ENCODE results near the gene ABHD2.

Gene ABHD2

GRCh38 chr15:89161666-89162065 lies 73.4 kb downstream of the ABHD2 start:
- H3K36me3 ChIP-seq (ENCODE audit: control insufficient read depth in 1 of 2, insufficient read depth in 2 of 2, low read length in 2 of 2): peaks cover 7 to 18% of the 10 kb centered on the region in 2 donors
- H3K27me3 ChIP-seq (ENCODE audit: low read depth, low read length): no peaks in the 10 kb centered on the region
- peaks cover 0 to 28% of the 10 kb centered on the region in 2 donors for H3K4me1 ChIP-seq (ENCODE audit: control insufficient read depth in 1 of 2, insufficient read depth in 2 of 2, low read length in 2 of 2)
- H3K4me3 ChIP-seq (ENCODE audit: low read depth in 1 of 2, low read length in 2 of 2): no peak overlapping the region
- no peak overlapping the region for H3K27ac ChIP-seq (ENCODE audit: low read length)
- no peaks in the 10 kb centered on the region for H3K9me3 ChIP-seq (ENCODE audit: control insufficient read depth in 1 of 2, low read length in 2 of 2)

DNA sequence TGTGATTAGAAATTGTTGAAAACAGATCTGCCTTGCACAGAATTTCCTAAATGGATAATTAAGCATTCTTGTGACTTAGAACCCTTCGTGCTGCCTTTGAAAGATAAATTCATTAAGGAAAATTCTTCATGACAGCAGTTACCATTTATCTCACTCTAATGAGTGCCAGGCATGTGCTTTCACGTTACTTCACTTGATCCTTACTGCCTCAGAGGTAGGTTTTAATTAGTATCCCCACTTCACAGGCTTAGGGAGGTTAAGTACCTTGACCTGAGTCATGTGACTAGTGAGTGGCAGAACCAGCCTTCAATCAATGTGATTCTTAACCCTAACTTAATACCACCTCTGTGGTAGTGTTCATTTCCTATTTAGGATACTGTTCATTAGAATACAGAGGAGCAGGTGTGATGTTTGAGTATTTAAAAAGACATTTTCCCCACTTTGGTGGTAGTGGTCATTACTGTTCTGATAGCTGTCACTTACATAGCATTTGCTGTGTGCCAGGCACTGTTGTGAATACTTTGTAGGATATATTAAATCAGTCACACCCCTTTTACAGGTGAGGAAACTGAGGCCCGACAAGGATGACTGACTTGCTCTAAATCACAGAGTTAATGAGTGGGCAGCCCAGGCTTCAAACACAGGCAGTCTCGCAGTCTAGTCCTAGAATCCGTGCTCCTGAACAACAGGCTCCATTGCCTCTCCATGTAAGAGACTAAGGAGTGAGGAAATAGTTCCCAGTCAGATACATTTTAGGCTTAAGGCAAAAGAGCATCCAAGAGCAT lies 75.2 kb downstream of the ABHD2 start:
- H3K9me3 ChIP-seq (ENCODE audit: control insufficient read depth in 1 of 2, low read length in 2 of 2): no peaks in the 10 kb centered on the region
- peaks cover 0 to 12% of the 10 kb centered on the region in 2 donors for H3K36me3 ChIP-seq (ENCODE audit: control insufficient read depth in 1 of 2, insufficient read depth in 2 of 2, low read length in 2 of 2)
- H3K4me1 ChIP-seq (ENCODE audit: control insufficient read depth in 1 of 2, insufficient read depth in 2 of 2, low read length in 2 of 2): peaks cover 8 to 28% of the 10 kb centered on the region in 2 donors
- H3K4me3 ChIP-seq (ENCODE audit: low read depth in 1 of 2, low read length in 2 of 2): no peak overlapping the region
- no peaks in the 10 kb centered on the region for H3K27me3 ChIP-seq (ENCODE audit: low read depth, low read length)
- no peak overlapping the region for H3K27ac ChIP-seq (ENCODE audit: low read length)

GRCh38 chr15:89164712-89165211 lies 76.5 kb downstream of the ABHD2 start:
- no peaks in the 10 kb centered on the region for H3K27me3 ChIP-seq (ENCODE audit: low read depth, low read length)
- peaks cover 0 to 12% of the 10 kb centered on the region in 2 donors for H3K36me3 ChIP-seq (ENCODE audit: control insufficient read depth in 1 of 2, insufficient read depth in 2 of 2, low read length in 2 of 2)
- no peak overlapping the region for H3K27ac ChIP-seq (ENCODE audit: low read length)
- no peaks in the 10 kb centered on the region for H3K9me3 ChIP-seq (ENCODE audit: control insufficient read depth in 1 of 2, low read length in 2 of 2)
- H3K4me3 ChIP-seq (ENCODE audit: low read depth in 1 of 2, low read length in 2 of 2): no peak overlapping the region
- peaks cover 8 to 28% of the 10 kb centered on the region in 2 donors for H3K4me1 ChIP-seq (ENCODE audit: control insufficient read depth in 1 of 2, insufficient read depth in 2 of 2, low read length in 2 of 2)

- H3K27ac ChIP-seq (ENCODE audit: low read length): no peak overlapping the region
- peaks cover 0 to 15% of the 10 kb centered on the region in 2 donors for H3K36me3 ChIP-seq (ENCODE audit: control insufficient read depth in 1 of 2, insufficient read depth in 2 of 2, low read length in 2 of 2)
- peaks cover 8 to 28% of the 10 kb centered on the region in 2 donors for H3K4me1 ChIP-seq (ENCODE audit: control insufficient read depth in 1 of 2, insufficient read depth in 2 of 2, low read length in 2 of 2)
- no peaks in the 10 kb centered on the region for H3K27me3 ChIP-seq (ENCODE audit: low read depth, low read length)
- no peaks in the 10 kb centered on the region for H3K9me3 ChIP-seq (ENCODE audit: control insufficient read depth in 1 of 2, low read length in 2 of 2)
- no peak overlapping the region for H3K4me3 ChIP-seq (ENCODE audit: low read depth in 1 of 2, low read length in 2 of 2)
Measured at GRCh38 chr15:89165677-89166076, 77.4 kb downstream of the ABHD2 start.

DNA sequence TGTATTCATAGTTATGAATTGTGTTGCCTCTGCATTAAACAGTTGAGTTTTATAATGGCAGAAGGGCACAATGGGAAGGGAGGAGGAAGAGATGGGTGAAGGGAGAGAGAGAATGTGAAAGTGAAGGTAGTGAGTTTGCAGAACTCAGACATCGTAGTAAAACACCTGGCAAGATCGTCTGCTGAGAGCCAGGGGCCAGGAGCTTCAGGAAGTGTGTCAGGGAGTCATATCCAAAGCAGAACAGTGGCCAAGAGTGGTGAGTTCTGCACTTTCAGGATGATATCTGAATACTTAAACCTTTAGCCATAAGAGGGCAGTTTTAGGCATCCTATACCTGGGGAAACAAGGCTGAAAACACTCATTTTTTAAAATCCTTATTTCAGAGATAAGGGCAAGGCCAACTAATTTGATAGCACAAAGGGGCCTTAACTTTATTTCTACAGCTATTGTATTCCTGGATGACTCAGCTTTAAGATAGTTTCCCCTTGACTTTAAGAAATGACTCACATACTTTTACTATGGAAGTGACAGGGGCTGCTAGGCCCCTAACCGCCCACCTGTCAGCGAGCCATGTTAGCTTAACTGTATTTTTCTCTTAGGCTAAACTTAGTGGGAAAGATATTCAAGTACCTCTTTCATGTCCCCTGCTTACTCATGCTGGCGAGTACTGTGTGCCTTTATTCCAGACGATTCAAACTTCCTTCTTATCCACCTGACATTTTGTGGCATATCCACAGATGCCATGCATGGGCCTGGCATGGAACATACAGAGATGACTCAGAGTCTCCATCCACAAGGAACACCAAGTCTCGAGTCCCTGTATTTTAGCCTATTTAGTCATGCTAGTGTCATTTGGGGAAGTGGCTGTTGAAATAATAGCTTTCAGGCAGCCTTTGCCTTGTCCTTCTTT lies 79.3 kb downstream of the ABHD2 start:
- peak overlapping the region; percentile 28 for H3K27ac ChIP-seq (ENCODE audit: low read length)
- no peaks in the 10 kb centered on the region for H3K9me3 ChIP-seq (ENCODE audit: control insufficient read depth in 1 of 2, low read length in 2 of 2)
- H3K4me1 ChIP-seq (ENCODE audit: control insufficient read depth in 1 of 2, insufficient read depth in 2 of 2, low read length in 2 of 2): peaks cover 8 to 20% of the 10 kb centered on the region in 2 donors

GRCh38 chr15:89168316-89168833 lies 80.1 kb downstream of the ABHD2 start:
- peaks cover 8 to 20% of the 10 kb centered on the region in 2 donors for H3K4me1 ChIP-seq (ENCODE audit: control insufficient read depth in 1 of 2, insufficient read depth in 2 of 2, low read length in 2 of 2)
- no peaks in the 10 kb centered on the region for H3K27me3 ChIP-seq (ENCODE audit: low read depth, low read length)
- peak overlapping the region; percentile 28 for H3K27ac ChIP-seq (ENCODE audit: low read length)
- peaks cover 0 to 3% of the 10 kb centered on the region in 2 donors for H3K36me3 ChIP-seq (ENCODE audit: control insufficient read depth in 1 of 2, insufficient read depth in 2 of 2, low read length in 2 of 2)
- H3K4me3 ChIP-seq (ENCODE audit: low read depth in 1 of 2, low read length in 2 of 2): no peak overlapping the region
- H3K9me3 ChIP-seq (ENCODE audit: control insufficient read depth in 1 of 2, low read length in 2 of 2): no peaks in the 10 kb centered on the region

More for the DNA sequence above, 79.3 kb downstream of the ABHD2 start:
- H3K27me3 ChIP-seq (ENCODE audit: low read depth, low read length): no peaks in the 10 kb centered on the region
- peaks cover 0 to 6% of the 10 kb centered on the region in 2 donors for H3K36me3 ChIP-seq (ENCODE audit: control insufficient read depth in 1 of 2, insufficient read depth in 2 of 2, low read length in 2 of 2)
- H3K4me3 ChIP-seq (ENCODE audit: low read depth in 1 of 2, low read length in 2 of 2): no peak overlapping the region

DNA sequence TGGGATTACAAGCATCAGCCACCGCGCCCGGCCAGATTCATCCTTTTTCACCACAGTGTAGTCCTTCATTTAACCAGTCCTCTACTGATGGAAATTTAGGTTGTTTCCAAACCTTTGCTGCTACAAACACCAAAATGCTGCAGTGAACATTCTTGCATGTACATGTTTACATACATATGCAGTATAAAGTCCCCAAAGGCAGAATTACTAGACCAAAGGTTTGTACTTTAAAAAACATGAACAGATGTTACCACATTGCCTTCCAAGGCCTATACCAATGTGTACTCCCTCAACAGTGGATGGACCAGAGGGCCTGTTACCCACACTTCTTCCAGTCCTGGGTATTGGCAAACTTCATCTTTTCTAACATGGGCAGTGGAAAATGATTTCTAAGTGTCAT lies 82.1 kb downstream of the ABHD2 start:
- Histone ChIP-seq H3K9me3 (ENCODE audit: control insufficient read depth in 1 of 2, low read length in 2 of 2) (no peaks in the 10 kb centered on the region), H3K4me3 (ENCODE audit: low read depth in 1 of 2, low read length in 2 of 2) (no peak overlapping the region), H3K4me1 (ENCODE audit: control insufficient read depth in 1 of 2, insufficient read depth in 2 of 2, low read length in 2 of 2) (peaks cover 8% of the 10 kb centered on the region in 2 donors), H3K36me3 (ENCODE audit: control insufficient read depth in 1 of 2, insufficient read depth in 2 of 2, low read length in 2 of 2) (peaks cover under 1 to 3% of the 10 kb centered on the region in 2 donors), H3K27me3 (ENCODE audit: low read depth, low read length) (no peaks in the 10 kb centered on the region), H3K27ac (ENCODE audit: low read length) (no peak overlapping the region)

DNA sequence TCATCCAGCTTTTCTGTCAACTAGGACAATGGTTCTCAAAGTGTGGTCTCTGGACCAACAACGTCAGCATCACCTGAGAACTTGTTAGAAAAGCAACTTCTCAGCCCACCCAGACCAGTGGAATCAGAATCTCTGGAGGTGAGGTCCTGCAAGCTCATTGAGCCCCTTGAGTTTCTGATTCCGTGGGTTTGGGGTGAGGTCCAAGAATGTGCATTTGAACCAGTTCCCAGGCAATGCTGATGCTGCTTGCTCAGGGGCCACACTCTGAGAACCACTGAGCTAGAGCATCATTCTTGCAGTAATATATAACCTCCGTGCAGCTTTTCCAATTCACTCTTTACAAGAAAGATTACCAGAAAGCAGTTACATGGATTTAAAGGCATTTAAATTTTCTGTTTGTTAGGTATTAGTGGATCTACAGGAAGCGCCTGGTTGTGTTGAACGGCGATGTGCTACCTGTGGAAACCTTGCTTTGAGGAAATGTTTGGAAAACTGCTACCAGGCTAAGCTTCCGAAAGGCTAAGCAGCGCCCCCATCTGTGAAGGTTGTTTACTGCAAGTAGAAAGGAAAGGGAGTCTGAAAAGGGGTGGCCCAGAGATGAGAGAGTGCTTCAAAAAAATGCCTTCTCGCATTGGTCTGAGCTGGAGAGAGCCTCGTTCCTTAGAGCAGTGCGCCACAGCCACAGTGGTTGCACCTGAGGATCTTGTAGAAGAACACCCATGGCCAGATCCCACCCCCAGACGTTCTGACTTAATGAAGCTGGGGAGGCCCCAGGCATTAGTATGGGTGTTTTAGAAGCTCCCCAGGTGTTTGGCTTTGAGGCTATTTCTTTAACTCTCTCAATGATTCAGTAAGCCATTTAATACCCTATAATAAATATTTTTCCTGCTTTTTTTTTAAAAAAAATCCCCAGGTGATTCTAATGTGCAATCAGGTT lies 83.1 kb downstream of the ABHD2 start:
- Histone ChIP-seq H3K27ac (ENCODE audit: low read length) (no peak overlapping the region), H3K27me3 (ENCODE audit: low read depth, low read length) (no peaks in the 10 kb centered on the region), H3K4me3 (ENCODE audit: low read depth in 1 of 2, low read length in 2 of 2) (no peak overlapping the region), H3K36me3 (ENCODE audit: control insufficient read depth in 1 of 2, insufficient read depth in 2 of 2, low read length in 2 of 2) (peaks cover 11 to 12% of the 10 kb centered on the region in 2 donors), H3K4me1 (ENCODE audit: control insufficient read depth in 1 of 2, insufficient read depth in 2 of 2, low read length in 2 of 2) (peaks cover 0 to 8% of the 10 kb centered on the region in 2 donors), H3K9me3 (ENCODE audit: control insufficient read depth in 1 of 2, low read length in 2 of 2) (no peaks in the 10 kb centered on the region)

- Histone ChIP-seq H3K4me1 (ENCODE audit: control insufficient read depth in 1 of 2, insufficient read depth in 2 of 2, low read length in 2 of 2) (peaks cover 1 to 6% of the 10 kb centered on the region in 2 donors), H3K36me3 (ENCODE audit: control insufficient read depth in 1 of 2, insufficient read depth in 2 of 2, low read length in 2 of 2) (peaks cover 14 to 16% of the 10 kb centered on the region in 2 donors), H3K4me3 (ENCODE audit: low read depth in 1 of 2, low read length in 2 of 2) (no peak overlapping the region), H3K9me3 (ENCODE audit: control insufficient read depth in 1 of 2, low read length in 2 of 2) (no peaks in the 10 kb centered on the region), H3K27me3 (ENCODE audit: low read depth, low read length) (no peaks in the 10 kb centered on the region), H3K27ac (ENCODE audit: low read length) (no peak overlapping the region)
Measured at GRCh38 chr15:89172921-89173320, 84.7 kb downstream of the ABHD2 start.

DNA sequence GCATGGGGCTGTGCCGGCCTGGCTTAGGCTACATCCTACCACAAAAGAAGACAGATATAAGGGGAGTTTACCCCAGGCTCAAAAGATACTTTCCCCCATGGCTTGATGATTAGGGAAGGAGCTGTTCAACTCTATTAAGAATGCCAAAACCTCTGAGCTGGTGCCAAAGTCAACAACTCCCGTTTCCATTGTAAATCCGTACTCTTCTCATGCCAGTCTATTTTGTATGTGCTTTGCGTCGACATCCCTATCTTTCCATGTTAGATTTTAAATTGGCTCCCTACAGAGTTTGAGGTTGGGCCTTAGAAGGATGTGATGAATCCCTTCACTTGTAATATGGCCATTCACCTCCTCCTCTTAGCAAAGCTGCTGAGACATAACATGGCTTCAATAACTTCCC lies 86.2 kb downstream of the ABHD2 start:
- Histone ChIP-seq H3K4me1 (ENCODE audit: control insufficient read depth in 1 of 2, insufficient read depth in 2 of 2, low read length in 2 of 2) (peaks cover 0 to 6% of the 10 kb centered on the region in 2 donors), H3K27me3 (ENCODE audit: low read depth, low read length) (no peaks in the 10 kb centered on the region), H3K9me3 (ENCODE audit: control insufficient read depth in 1 of 2, low read length in 2 of 2) (no peaks in the 10 kb centered on the region), H3K27ac (ENCODE audit: low read length) (no peak overlapping the region), H3K36me3 (ENCODE audit: control insufficient read depth in 1 of 2, insufficient read depth in 2 of 2, low read length in 2 of 2) (peaks cover 25 to 27% of the 10 kb centered on the region in 2 donors), H3K4me3 (ENCODE audit: low read depth in 1 of 2, low read length in 2 of 2) (no peak overlapping the region)
